ENCODE results near the gene NAA40. TPM values are rescaled to one million over a fixed set of nuclear protein-coding genes. Genes with fewer than 3 reads are reported as not detected.
A peak's percentile ranks its signal among the peaks of the same experiment; 100 is the strongest.

The NAA40 gene
- total and polyA plus RNA-seq, 2 of the 13 experiments (the other 11 are each of a cell fraction or from before 2014, with no cell fraction given), result 11.1 to 17.9 TPM

- CTCF ChIA-PET (ENCODE audit: low intra/inter-chr PET ratio, low total read pairs), result no interaction called here
- intact Hi-C loops (cut with micrococcal nuclease; ENCODE audit: unreplicated experiment), result no loop called here
Measured at GRCh38 chr11:63931045-63931444, 7.8 kb upstream of the NAA40 start.

GRCh38 chr11:63931876-63932275, 6.9 kb upstream of the NAA40 start:
- CTCF ChIA-PET (ENCODE audit: low intra/inter-chr PET ratio, low total read pairs), result no interaction called here
- Histone ChIP-seq H3K27ac (ENCODE audit: extremely low read length, insufficient read depth, low read length) (no peak overlapping the region), H4K20me1 (ENCODE audit: insufficient read depth, low read length) (no peaks in the 10 kb centered on the region), H3K9ac (ENCODE audit: insufficient read depth, low read depth, low read length) (no peak overlapping the region), H2AFZ (ENCODE audit: low read length) (no peak overlapping the region), H3K4me3 (replicated peaks in 1 of 3; ENCODE audit: insufficient read depth in 1 of 3, low read depth in 2 of 3, low read length in 3 of 3) (no peak overlapping the region), H3K9me3 (ENCODE audit: low read length) (no peaks in the 10 kb centered on the region), H3K4me1 (ENCODE audit: insufficient read depth, low read length) (peaks cover 25% of the 10 kb centered on the region; the same call in 1 of the 2 replicates), H3K79me2 (ENCODE audit: insufficient read depth, low read length) (no peaks in the 10 kb centered on the region), H3K36me3 (replicated peaks in 1 of 2; ENCODE audit: control insufficient read depth in 1 of 2, insufficient read depth in 2 of 2, low read length in 2 of 2) (no peaks in the 10 kb centered on the region), H3K27me3 (ENCODE audit: control insufficient read depth in 1 of 2, insufficient read depth in 2 of 2, low read length in 2 of 2) (no peaks in the 10 kb centered on the region), H3K4me2 (ENCODE audit: low read depth, low read length) (no peak overlapping the region)
- no peak for FAIRE-seq
- TF ChIP-seq JUND (CRISPR knock-in tag; IDR thresholded peaks at IDR 0.05) (no peak), FOXO4 (CRISPR knock-in tag; conservative IDR thresholded peaks at IDR 0.05) (no peak), ZNF20 (CRISPR knock-in tag; IDR thresholded peaks at IDR 0.05) (no peak), ZNF589 (CRISPR knock-in tag; conservative IDR thresholded peaks at IDR 0.05) (no peak), MBNL3 (CRISPR knock-in tag; conservative IDR thresholded peaks at IDR 0.05) (no peak), ZNF530 (CRISPR knock-in tag; IDR thresholded peaks at IDR 0.05; ENCODE audit: low read depth) (no peak), ARID4A (CRISPR knock-in tag; IDR thresholded peaks at IDR 0.05; ENCODE audit: borderline replicate concordance) (no peak)
- ATAC-seq, result no peak
- in situ Hi-C loops (cut with HindIII; ENCODE audit: extremely low pct_ligation_motif_present, low pct_unique_long_range_greater_than_20kb) (no loop called here), intact Hi-C loops (cut with micrococcal nuclease; ENCODE audit: unreplicated experiment) (no loop called here)
- no peak for DNase-seq (ENCODE audit: low spot score)
- no TSS peak for BruUV-seq (replicated peaks)
- 66% methylated on average over 9 of the region's 12 CpGs for WGBS (ENCODE audit: low lambda C conversion rate)
- POLR2A ChIA-PET, result interaction anchor here (1.9 kb wide), 1 partner anchor 12 kb away, joined by 5 read pairs; no protein-coding TSS in a partner anchor

More at GRCh38 chr11:63931045-63931444, 7.8 kb upstream of the NAA40 start:
- Histone ChIP-seq H3K4me3 (replicated peaks in 1 of 3; ENCODE audit: insufficient read depth in 1 of 3, low read depth in 2 of 3, low read length in 3 of 3) (no peak overlapping the region), H3K9me3 (ENCODE audit: low read length) (no peaks in the 10 kb centered on the region), H3K4me2 (ENCODE audit: low read depth, low read length) (peak overlapping the region; percentile 29; the same call in 1 of the 2 replicates), H3K27me3 (ENCODE audit: control insufficient read depth in 1 of 2, insufficient read depth in 2 of 2, low read length in 2 of 2) (no peaks in the 10 kb centered on the region), H3K4me1 (ENCODE audit: insufficient read depth, low read length) (peaks cover 25% of the 10 kb centered on the region; the same call in 1 of the 2 replicates), H3K36me3 (replicated peaks in 1 of 2; ENCODE audit: control insufficient read depth in 1 of 2, insufficient read depth in 2 of 2, low read length in 2 of 2) (no peaks in the 10 kb centered on the region), H2AFZ (ENCODE audit: low read length) (no peak overlapping the region), H3K79me2 (ENCODE audit: insufficient read depth, low read length) (no peaks in the 10 kb centered on the region), H4K20me1 (ENCODE audit: insufficient read depth, low read length) (no peaks in the 10 kb centered on the region), H3K27ac (ENCODE audit: extremely low read length, insufficient read depth, low read length) (no peak overlapping the region), H3K9ac (ENCODE audit: insufficient read depth, low read depth, low read length) (no peak overlapping the region)
- no peak for FAIRE-seq
- TF ChIP-seq ZNF225 (CRISPR knock-in tag; IDR thresholded peaks at IDR 0.05), result no peak
- DNase-seq (ENCODE audit: low spot score), result no peak
- peak; percentile 56 for ATAC-seq
- no TSS peak for BruUV-seq (replicated peaks)
- POLR2A ChIA-PET, result interaction anchor here (1.9 kb wide), 1 partner anchor 11 kb away, joined by 5 read pairs; no protein-coding TSS in a partner anchor
- 31% methylated on average over 6 of the region's 6 CpGs for whole genome bisulfite sequencing (ENCODE audit: low lambda C conversion rate)
- in situ Hi-C loops (cut with HindIII; ENCODE audit: extremely low pct_ligation_motif_present, low pct_unique_long_range_greater_than_20kb), result no loop called here
